SW 1271 (cell line): ENCODE measurements around the gene SLC10A2.
"Not testable (repeated sequence)": the region's sequence is repeated elsewhere in the genome, so short reads cannot be mapped to it uniquely, and the experiment has no call there.

ENCODE experiments used
- DNase-seq, 2 experiments: peaks; one replicate each; lab custom pipeline; 2025; lab: John Stamatoyannopoulos, UW

SLC10A2 gene, protein sequence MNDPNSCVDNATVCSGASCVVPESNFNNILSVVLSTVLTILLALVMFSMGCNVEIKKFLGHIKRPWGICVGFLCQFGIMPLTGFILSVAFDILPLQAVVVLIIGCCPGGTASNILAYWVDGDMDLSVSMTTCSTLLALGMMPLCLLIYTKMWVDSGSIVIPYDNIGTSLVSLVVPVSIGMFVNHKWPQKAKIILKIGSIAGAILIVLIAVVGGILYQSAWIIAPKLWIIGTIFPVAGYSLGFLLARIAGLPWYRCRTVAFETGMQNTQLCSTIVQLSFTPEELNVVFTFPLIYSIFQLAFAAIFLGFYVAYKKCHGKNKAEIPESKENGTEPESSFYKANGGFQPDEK

DNA sequence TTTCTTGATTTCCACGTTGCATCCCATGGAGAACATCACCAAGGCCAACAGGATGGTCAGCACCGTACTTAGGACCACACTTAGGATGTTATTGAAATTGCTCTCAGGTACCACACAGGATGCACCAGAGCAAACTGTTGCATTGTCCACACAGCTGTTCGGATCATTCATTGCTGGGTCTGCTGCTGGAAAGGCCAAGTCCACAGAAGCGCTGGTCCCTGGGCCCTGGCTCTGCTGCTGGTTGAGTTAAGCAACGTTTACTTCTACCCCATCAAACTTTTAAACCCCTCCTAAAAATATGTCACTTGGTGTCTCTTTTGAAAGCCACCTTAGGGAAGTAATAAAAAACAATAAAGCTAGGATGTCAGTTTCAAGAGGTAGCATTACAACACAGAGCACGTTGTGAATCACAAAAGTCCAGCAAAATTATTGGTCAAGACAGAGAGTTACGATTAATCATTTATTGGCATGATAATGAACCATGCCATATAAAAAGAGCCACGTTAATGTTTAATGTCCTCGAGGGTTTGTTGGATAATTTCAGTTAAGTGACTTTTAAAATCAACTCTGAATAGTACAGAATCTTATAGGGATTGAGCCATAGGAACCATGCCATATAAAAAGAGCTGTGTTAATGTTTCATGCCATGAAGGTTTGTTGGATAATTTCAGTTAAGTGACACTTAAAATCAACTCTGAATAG, at the start of gene SLC10A2:
TSS of gene SLC10A2 (minus strand) at position 339 of the 702 bp plus-strand sequence. CDS start at position 171, 168 bp downstream.
- no peak for DNase-seq

DNA sequence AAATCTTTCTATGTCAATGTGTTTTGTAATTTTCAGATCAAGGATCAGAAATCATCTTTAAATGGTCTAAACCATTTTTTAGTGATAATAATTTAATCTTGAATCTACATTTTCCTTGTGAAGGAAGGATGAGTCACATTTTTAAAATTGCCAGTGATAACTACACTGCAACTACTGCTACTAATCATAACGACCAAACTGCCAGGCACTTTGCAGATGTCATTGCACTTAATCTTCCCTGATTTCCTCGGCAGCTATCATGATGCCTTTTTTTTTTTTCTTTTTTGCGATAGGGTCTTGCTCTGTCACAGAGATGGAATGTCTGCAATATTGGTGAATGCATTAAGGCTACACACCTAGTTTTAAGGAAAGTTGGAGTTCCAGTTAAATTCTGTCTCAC, 41.4 kb upstream of the SLC10A2 start:
- no peak for DNase-seq

DNA sequence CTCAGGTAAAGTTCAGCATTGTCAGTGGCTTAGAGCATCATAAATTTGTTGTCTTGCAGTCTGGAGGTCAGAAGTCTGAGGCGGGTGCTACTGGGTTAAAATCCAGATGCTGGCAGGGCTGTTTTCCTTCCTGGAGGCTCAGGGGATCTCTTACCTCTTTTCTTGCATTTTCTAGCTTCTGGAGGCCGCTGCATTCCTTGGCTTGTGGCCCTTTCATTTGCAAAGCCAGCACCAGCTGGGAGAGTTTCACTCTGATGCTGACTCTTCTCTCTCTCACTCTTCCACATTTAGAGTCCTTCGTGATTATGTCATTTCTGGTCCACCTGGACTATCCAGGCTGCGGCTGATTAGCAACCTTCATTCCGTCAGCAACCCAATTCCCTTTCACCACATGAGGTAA, 38.1 kb upstream of the SLC10A2 start:
- no peak for DNase-seq

DNA sequence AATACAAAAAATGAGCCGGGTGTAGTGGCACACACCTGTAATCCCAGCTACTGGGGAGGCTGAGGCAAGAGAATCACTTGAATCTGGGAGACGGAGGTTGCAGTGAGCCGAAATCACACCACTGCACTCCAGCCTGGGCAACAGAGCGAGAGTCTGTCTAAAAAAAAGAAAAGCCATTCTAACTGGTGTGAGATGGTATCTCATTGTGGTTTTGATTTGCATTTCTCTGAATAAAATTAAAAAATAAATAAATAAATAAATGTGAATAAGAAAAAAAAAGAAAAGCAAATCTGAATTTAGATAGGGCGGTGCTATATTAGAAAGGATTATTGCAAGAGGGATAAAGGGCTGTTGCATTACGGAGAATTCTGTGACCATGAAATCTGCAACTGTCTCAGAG, 37.2 kb upstream of the SLC10A2 start:
- peak in 1 of 2 experiments; percentile 0 for DNase-seq

DNA sequence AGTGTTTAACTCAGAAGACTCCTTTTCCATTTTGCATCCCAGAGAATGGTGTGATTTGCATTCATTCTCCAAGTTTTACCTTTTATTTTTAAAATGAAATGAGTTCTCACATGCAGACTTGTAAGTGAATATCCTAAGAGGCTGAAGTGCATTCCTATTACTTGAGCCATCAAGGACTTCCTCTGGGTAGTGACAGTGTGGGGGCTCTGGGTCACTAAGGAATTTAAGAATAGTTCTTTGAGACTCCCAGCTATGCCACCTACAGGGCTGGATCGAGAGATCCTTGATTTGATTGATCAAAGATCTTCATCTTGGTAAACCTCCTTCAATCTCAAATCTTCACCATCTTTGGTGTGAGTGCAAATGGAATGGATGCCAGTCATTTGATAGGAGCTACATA, 36.3 kb upstream of the SLC10A2 start:
- DNase-seq: no peak

DNA sequence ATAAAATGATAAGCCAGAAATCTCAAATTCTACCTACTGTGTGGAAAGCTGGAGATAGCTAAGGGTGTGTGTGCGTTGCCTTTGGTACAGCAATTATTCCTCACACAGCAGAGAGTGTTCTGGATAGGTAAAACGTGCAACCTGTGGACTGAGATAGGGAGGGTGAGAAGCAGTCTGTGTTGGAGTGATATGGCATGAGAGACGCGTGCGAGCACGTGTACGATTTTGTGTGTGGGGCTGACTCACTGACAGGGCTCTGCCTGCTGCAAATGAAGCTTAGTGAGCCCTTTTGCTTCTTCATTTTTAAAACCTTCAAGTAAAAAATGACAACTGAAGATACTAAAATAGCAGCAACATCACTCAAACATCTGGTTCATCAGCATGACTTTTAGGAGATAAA, 35.7 kb upstream of the SLC10A2 start:
- no peak for DNase-seq

DNA sequence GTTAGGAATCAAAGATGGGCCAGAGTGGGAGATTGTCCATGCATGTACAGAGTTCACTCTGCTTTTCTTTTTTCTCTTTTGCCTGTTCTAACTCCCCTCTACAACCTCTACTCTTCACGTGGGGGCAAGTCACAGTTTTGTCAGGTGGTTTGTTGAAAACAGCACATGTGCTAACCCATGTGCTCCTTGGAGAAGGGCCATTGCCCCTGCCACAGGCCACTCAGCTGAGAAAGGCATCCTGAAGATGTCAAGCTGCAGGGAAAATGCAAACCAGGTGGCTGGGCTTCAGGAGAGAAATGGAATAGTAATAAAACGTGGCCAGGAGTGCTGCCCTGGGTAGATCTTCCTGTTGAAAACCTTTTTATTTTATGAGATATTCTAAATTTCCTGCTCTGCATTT, 35.3 kb upstream of the SLC10A2 start:
- no peak for DNase-seq

DNA sequence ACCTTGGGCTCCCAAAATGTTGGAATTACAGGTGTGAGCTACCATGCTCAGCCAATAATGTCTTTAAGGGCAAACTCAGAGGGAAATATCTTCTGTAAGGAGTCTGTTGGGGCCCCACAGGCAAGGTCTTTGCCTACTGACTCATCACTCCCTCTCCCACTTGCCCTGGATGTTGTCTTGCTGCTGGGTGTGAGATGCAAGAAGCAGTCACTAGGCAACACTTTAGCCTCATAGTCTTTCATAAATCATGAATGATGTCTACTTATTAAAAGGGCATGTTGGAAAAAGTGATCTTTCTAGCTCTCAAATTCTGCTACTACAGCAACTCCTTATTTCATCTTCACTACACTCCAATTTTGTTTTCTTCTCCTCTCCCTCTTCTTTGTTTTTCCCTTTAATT, 34.6 kb upstream of the SLC10A2 start:
- DNase-seq: no peak

DNA sequence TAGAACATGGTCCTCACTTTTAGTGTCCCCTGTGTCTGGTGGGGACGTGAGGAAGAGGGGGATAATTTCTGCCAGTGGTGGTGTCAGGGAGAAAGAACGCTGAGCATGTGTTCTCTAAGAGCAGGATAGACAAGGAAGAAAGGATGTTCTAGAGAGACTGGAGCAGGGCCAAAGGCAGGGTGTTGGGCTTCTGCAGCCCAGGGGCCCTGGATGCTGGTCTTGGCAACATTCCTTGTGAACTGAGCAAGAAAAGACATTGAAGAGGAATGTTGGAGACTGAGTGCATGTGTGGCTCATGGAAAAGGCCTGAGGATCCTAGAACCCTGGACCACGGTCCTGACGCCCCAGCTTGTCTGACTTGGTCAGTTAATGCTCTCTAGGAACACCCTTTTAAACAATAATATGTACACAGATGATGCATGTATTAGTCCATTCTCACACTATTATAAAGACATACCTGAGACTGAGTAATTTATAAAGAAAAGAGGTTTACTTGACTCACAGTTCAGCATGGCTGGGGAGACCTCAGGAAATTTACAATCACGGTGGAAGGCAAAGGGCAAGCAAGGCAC, 33.6 kb upstream of the SLC10A2 start:
- DNase-seq: no peak

DNA sequence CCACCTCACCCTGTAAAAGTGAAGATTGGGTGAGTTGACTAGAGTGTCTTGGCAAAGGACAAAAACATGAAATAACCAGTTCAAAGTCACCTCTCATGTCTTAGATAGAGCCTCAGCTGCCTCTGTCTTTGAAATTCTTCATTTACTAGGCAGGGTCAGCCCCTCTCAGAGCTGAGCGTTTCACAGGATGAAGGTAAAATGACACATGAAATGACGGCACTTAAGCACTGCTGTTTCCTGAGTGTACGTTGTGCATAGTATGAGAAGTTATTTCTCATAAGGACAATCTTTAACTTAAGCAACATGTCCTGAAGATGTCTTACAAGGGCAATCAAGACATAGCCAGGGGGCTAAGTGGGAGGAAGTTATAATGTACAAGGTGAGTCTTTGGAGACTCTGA, 32.3 kb upstream of the SLC10A2 start:
- no peak for DNase-seq

DNA sequence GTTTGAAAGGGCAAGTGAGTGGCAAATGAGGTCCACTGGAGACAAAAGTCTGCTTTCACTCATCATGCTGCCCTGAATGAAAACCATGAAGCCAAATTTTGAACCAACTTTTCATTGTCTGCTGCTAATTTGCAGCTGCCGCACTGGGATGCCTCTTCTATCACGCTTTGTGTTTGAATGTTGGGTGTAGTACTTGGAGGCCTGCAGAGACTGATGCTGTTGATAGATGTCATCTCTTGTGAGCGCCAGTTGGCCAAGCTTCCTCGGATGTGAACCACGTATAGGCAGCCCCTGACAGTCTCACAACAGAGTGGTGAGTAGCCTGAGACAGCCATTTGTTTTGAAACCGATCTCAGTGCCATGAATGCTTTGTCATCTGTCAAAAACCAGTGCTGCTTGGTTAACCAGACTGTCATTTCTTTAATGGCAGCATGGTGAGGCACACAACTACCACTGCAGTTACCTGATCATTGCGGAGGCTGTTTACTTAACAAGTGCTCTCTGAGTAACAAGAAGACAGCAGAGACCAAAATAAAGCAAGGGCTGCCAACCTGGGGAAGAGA, 31.2 kb upstream of the SLC10A2 start:
- no peak for DNase-seq

DNA sequence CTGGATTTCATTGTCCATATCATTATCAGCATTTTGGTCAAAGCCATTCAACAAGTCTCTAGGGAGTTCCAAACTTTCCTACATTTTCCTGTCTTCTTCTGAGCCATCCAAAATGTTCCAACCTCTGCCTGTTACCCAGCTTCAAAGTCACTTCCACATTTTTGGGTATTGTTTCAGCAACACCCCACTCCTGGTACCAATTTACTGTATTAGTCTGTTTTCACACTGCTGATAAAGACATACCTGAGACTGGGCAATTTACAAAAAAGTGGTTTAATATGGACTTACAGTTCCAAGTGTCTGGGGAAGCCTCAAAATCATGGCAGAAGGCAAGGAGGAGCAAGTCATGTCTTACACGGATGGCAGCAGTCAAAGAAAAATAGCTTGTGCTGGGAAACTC, 27.4 kb upstream of the SLC10A2 start:
- not testable (repeated sequence) for DNase-seq

DNA sequence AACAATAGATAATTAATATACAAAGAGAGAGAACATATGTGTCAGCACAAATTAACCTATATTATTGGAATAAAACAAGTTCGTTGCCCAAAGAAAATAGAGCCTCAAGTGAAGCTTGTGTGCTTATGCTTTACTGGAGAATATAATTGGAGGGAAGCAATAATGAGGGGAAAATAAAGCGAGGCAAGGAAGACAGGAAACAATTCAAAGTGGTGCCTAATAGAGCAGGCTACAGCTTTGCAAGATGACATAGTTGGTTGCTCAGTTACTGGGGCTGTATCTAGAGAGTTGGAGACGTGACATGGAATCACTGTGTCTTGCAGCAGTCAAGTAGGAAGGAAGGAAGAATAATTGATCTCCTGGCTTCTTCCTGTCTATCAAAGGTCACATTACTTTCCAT, 21.1 kb upstream of the SLC10A2 start:
- no peak for DNase-seq

DNA sequence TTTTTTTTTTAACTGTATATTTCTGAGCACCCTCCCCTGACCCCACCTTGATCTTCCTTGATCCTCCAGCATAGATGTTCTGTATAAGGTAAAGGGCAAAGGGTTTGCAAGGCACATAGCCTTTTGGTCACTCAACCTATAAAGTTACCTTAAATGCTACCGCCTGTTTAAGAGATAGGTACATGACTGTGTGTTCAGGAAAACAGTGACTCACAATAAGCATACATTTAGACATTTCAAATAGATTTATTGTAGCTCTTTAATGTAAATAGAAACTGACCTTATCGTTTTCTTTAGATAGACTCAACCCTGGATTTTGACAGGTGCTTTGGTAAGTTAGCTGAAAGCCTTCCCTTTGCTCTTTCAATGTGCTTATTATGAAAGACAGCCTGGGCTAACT, 15.2 kb upstream of the SLC10A2 start:
- DNase-seq: no peak

DNA sequence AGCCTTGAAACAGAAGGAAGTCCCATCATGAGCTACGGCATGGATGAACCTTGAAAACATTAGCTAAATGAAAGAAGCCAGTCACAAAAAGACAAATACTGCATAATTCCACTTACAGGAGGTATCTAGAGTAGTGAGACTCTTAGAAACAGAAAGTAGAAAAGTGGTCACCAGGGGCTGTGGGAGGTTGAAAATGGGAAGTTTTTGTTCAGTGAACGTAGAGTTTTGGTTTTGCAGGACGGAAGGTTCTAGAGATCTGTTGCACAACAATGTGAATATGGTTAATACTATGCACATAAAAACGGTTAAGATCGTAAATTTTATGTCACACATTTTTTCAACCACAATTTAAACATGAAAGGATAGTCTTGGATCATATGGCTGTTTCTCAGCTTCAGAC, 11.9 kb upstream of the SLC10A2 start:
- DNase-seq: no peak

DNA sequence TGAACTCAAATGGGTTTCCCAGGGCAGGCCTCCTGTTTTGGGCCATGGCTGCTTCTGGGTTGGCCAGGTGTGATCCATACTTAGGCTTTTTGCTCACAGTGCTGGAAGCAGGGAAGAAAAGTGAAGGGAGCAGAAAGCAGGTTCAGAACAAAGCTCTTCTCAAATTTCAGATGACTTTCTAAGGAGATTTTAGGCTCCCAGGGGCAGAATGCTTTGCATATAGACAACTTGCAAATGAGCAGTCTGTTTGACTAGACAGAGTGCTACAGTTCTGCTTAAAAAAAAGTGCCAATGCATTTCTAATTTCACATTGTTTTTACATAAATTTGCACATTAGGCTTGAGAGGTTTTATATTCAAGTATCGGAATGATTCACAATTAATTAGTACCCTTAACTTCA, 2.6 kb upstream of the SLC10A2 start:
- no peak for DNase-seq

DNA sequence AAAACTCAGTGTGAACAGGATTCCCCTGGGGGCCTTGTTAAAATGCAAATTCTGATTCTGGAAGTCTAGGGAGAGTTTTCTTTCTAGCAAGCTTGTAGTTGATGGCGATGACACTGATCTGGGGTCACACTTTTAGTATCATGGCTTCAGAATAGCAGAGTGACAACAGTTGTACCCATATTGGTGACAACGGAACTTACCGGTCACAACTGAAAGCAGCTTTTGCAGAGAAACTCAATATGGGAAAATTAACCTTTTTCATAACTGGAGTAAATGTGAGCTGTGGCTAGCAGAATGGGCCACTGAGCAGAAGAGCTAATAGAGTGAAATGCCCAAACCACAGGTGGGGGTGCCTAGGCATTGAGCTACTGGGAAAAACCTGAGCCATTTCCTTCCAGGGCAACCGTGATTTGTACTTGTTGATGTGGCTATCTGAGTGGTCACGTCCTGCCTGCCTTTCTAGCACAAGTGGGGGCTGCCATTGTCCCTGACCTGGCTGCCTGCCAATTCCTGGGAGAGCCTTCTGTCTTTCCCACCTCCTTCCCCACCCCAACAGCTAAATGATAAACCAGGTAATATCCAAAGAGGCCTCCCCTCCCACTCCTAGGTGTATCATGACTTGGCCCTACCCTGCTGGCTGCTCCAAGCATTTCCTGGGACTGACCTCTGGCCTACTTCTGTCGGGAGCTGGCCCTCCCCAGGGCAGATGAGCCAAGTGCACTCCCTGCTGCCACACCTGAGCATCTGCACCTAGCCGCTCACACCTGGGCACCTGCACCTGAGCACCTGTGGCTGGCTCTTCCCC, 1.7 kb upstream of the SLC10A2 start:
- DNase-seq: no peak

DNA sequence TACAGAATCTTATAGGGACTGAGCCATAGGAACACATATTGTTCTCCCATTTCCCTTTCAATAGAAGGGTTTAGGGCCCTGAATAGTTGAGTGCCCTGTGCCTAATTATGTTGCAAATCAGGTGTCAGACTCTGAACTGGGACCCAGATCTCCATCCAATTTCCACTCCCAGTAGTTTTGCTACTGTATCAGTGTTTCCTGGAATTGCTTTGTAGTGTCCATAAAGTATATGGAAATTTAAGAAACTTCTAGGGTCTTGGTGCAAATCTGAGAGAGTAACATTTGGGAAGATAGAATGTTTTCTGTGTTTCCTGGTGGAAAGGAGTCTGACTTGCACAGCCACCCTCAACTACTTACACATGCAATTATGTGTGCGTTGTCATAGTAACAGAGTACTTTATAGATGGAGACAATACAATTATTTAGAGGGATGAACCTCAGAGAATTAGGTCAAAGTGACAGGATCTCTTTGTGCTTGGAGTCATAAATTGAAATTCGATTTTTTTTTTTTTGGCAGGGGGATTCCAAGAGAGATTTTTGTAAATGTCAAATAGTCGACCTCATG, 646 bp upstream of the SLC10A2 start:
- no peak for DNase-seq

DNA sequence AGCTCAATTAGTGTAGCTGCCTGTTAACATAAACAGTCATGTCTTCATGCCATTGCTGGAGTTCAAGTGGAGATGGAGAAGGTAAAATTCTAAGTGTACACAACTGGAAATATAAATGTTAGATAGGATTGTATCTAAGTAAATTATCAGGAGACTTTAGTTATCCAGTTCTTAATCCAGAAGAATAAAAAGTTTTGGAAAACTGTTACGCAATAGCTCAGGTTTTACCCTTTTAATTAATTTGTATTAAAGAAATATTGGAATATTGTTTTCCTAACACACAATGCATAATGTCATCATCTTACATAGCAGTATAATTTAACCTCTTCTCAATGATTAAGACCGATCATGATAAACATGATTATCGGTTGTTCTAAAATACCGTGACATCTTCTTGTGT, 2.8 kb downstream of the SLC10A2 start:
- no peak for DNase-seq

DNA sequence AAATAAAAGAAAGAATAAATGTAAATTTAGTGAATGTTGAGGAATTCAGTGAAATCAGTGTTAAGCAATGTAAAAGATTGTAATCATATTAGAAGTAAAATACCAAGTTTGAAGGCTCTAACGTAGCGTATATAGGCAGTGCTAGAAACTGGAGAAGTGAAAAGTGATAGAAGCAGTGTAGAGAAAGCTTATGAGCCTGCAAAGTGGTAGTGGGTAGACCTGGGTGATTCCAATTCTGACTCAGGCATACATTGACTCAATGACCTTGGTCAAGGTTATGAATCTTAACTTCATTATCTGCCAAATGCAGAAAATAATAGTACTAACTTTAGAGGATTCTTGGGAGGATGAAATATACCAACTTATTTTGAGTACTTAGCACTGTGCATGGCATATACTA, 4.1 kb downstream of the SLC10A2 start:
- no peak for DNase-seq

DNA sequence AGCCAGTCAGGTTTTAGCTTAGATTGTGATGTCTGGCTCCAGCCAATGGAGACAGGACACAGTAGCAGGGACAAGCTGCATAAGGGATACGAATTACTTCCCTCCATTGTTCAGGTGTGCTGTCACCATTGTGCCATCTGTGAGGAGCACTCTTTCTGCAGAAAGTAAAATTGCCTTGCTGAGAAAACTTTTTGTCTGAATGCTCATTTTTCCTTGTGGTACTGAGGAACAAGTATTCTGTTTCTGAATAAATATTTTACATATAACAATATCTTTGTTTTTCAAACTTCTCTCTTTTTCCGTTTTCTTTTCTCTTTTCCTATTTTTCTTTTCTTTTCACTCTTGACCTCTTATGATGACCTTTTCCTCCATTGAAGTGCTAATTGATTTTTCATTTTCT, 10.2 kb downstream of the SLC10A2 start:
- no peak for DNase-seq

DNA sequence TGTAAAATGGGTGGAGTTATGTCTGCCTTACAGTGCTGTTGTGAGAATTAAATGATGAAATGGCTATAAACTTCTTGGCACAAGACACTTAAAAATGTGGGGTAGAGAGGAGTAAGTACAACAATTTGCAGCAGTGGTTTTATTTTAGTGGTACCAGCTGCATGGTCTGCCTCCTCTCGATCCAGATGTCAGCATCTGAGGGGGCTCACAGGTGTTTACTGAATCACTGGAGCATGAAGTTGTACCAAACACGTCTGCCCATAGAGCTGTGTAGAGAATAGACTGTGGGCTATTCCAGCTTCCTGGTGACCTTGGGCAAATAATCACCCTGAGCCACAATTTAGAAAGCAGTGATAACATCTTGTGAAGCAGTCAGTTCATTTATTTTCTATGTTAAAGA, 11.1 kb downstream of the SLC10A2 start:
- DNase-seq: no peak
